ENCODE data around the gene FAM53B.

FAM53B gene

GRCh38 chr10:124728071-124728829 lies 15.9 kb downstream of the FAM53B start:
- no peak for DNase-seq (ENCODE audit: low read depth in 2 of 2)

DNA sequence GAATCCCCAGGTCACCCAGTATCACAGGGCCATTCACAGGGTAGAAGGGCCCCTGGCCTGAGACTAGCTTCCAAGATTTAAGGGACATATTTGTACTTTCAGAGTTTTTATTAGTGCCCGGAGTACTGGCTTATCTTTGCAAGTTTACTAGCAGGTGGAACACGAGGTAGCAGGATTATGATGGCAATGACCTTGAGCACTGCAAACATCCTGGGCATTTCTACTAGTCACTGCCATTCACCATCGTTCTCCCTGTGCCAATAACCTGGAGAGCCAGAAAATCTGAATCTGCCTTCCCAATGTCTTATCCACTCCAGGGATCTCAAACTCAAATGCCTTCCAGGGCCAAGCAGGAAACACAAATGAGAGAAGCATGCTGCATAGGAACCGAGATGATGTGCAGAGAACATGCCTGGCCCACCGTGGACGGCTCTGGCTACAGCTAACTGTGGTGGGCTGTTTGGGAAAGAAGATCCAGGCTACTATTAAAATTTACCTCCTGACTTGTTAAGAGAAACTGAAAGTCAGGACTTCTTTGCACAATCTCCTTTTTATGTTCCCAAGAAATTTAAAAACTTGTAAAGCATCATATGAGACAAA lies 16.7 kb downstream of the FAM53B start:
- DNase-seq (ENCODE audit: low read depth in 2 of 2) = no peak

- DNase-seq (ENCODE audit: low read depth in 2 of 2) = no peak
Measured at GRCh38 chr10:124725791-124726190, 18.4 kb downstream of the FAM53B start.

DNA sequence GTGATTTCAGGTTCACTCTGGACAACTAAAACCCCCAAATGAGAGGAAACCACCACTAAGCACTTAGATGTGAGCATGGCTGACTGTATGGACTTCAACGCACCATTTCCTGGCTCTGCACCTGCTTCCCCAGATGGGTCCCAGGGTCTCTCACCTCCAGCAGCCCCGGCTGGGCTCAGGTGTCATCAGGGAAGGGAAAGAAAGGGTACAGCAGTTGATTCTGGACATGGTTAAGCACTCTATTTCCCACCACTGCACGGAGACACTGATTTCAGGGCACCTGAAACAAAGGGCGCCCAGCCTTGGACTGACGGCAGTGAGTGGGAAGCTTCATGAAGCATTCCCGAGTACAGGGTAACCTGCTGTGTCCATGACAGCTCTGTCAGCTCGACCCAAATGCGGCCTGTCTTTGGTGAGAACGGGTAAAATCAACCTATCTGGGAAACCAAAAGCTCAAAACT lies 19.0 kb downstream of the FAM53B start:
- no peak for DNase-seq (ENCODE audit: low read depth in 2 of 2)

- DNase-seq (ENCODE audit: low read depth in 2 of 2) = no peak
Measured at GRCh38 chr10:124724279-124725027, 19.7 kb downstream of the FAM53B start.

GRCh38 chr10:124723826-124724225 lies 20.4 kb downstream of the FAM53B start:
- DNase-seq (ENCODE audit: low read depth in 2 of 2) = no peak

DNA sequence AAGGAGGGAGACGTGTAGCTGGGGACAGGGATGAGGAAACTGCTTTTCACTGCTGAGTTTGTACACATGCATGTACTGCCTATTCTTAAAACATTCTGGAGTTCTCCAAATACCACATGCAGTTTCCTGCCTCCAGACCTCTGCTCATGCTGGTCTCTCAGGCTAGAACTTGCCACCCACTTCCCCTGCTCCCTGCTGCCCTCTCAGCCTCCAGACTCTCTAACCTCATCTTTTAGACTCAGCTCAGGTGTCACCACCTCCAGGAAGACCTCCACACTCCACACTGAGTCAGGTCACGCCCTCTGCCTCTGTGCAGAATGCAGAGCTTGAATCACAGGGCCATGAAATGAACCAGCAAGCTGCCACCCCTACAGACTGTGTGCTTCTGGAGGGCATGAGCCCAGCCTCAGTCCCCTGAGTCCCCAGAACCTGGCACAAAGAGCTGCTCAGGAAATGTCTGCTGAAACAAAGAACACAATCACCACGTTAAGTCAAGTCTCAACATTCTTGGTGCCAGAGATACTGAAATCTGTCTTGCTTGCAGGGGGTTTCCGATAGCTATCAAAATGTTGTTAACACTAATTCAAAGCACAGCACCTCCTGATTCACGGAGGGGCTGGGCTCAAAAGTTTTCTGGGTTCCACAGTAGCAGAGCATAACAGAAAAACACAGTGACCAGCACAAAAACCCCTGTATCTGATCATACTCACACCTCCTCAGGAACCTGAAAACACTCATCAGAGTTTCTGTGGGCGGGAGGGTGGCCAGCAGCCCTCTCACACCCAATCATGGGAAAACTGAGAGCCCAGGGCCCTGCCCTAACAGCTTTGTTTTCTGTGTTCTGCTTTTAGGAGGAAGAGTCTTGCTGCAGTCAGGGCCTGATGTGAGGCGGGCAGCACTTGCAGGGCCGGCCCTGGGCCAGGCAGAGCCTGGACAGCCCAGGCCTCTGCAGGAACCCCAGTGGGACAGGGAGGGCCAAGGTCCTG lies 21.1 kb downstream of the FAM53B start:
- DNase-seq (ENCODE audit: low read depth in 2 of 2) = peak in 1 of 2 donors; percentile 49

DNA sequence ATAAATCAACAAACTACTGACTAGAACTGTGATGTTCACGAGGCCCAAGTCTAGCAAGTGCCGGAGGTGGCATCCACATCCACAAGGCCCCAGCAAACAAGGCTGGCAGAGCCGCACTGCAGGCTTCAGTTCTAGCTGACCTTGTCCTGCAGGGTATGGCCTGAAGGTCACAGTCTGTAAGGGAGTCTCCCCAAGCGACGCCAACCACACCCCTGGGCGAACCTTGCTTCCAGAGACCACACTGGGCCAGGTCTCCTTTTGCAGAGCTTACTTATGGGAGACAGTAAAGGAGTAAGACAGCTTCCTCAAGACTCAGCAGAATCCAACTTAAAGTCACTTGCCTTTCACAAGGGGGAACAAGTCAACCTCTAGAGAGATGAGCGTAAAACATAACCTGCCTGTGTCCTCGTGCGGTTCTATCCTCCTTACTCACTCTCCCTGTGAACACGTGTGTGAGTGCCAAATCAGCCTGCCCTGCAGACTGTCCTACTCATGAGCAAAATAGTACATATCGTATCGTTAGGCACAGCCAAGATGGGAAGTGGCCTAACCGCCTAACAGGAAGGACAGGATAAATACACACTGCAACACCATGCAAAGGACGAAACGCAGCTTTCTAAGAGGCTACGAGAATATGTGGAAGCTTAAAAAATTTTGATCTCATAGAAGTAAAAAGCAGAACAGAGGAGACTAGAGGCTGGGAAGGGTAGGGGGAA lies 22.7 kb downstream of the FAM53B start:
- DNase-seq (ENCODE audit: low read depth in 2 of 2) = no peak

DNA sequence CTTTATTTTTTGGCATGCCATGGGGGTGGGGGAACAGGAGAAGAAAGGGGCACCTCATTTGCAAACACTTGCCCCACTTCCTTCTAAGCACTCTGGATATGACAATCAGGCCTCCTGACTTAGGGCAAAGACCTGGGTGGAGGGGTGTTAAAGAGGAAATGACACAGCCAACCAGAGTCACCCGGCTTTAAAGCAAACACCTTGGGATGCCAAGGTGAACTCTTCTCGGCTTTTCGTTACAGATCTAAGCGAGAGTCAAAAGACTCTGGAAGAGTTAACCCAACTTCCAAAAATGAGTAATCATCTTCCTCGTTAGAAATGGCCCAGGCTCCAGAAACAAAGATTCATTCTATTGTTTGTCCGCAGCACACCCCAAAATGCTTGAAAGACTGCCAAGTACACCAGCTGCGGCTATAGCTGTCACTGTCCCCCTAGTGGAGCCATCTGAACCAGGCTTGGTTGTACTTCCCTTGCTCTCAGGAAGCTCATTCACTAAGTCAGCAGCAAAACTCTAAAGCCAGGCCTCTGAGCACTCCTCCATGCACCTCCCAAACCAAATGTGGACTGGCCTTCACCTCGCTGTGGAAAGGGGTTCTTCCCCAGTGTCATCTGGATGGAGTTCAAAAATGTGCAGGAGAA lies 24.8 kb downstream of the FAM53B start:
- no peak for DNase-seq (ENCODE audit: low read depth in 2 of 2)

GRCh38 chr10:124717911-124718741 lies 26.1 kb downstream of the FAM53B start:
- peak; percentile 43 to 54 for DNase-seq (ENCODE audit: low read depth in 2 of 2)

DNA sequence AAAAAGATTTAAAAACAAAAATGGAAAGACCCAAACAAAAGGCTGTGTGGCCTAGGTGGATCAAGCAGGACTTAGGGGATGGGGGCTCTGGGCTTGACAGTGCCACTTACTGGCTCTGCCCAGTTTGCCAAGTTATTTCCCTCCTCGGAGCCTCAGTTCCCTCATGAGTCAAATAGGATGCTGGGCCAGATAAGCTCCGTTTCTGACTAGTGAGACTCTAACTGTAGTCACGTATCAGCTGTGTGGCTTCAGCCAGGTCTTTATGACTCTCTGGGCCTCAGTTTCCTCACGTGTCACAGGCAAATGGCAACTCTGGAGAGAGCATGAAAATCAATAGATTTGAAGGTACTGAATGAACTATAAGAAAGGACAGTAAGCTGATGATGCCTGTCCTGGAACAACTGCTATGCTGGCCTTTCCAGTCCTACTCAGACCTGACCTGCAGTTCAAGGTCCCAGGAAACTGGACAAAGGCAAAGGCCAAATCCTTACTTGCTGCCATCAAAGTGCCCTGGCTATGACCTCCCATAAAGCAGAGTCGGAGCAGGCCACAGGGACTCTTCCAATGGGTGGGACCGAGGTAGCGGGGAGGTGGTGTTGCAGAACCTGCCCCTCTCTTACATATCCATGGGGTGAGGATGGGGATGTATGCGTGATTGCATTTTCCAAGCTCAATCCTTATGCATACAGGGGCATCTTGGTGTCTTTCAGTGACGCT lies 27.0 kb downstream of the FAM53B start:
- no peak for DNase-seq (ENCODE audit: low read depth in 2 of 2)

GRCh38 chr10:124716369-124716768 lies 27.8 kb downstream of the FAM53B start:
- DNase-seq (ENCODE audit: low read depth in 2 of 2) = no peak

GRCh38 chr10:124715439-124715838 lies 28.7 kb downstream of the FAM53B start:
- DNase-seq (ENCODE audit: low read depth in 2 of 2) = no peak

DNA sequence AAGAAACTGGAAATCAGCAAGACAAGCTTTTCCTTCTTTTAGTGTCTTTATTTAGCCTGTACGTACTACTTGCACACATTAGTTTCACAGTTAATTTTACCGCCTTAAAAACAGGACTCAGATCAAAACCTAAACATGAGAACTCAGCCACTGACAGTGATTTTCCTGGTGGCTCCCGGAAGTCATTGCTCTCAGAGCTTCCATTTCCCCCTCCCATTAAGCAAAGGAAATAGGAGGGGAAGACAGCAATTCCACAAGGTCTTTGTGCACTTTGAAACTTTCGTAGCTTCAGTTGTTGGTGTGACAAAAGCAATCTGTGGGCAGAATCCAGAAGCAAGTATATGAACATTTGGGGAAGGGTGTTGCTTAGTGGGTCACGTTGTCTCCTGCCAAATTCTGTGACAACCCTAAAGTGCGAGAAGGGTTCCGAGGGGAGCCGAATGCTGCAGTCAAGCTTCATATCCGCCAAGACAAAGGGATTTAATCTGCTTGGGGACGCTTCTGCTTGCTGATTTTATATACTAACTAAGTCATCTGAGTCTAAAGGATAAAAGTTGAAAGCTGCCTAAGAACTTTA lies 30.4 kb downstream of the FAM53B start:
- DNase-seq (ENCODE audit: low read depth in 2 of 2) = no peak

- DNase-seq (ENCODE audit: low read depth in 2 of 2) = no peak
Measured at GRCh38 chr10:124712704-124713407, 31.3 kb downstream of the FAM53B start.

DNA sequence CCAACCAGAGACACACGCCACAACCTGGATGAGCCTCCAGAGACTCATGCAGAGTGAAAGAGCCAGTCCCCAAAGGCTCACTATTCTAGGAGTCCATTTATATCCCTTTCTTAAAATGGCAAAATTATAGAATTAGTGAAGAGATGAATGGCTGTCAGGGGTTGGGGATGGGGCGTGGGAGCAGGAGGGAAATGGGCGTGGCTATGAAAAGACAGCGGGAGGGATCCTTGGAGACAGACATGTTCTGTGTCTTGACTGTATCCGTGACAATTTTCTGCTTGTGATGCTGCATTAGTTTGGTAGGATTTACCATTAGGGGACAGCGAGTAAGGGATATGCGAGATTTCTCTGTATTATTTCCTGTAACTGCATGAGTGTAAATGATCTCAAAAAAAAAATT lies 33.0 kb downstream of the FAM53B start:
- no peak for DNase-seq (ENCODE audit: low read depth in 2 of 2)

- no peak for DNase-seq (ENCODE audit: low read depth in 2 of 2)
Measured at GRCh38 chr10:124710266-124710881, 33.8 kb downstream of the FAM53B start.

Measured in stimulated activated CD8-positive, alpha-beta memory T cell treated with anti-CD3 and anti-CD28 coated beads, Interleukin-2, amount 100 ng/mL, for 48 hours (primary cell).